ENCODE measurements around the gene CLDN22.

DNA sequence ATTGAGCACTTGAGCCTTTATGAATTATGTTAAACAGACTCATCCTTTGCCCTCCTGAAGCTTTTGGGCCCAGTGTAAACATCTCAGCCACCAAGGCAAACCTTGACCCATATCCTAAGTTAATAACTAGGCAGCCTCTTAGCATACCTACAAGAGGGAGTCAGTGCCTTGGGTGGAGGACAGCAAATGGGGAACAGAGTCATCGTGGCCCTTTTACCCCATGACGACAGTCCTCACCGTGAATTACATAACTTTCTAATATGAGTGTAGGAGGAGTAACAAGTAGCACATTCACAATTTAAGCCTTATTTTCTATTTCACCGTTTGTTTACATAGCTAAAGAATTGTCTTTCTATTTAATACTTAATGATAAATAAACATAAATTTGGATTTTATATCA is 16.8 kb downstream of the CLDN22 start:
- TF ChIP-seq, protein P1, sequence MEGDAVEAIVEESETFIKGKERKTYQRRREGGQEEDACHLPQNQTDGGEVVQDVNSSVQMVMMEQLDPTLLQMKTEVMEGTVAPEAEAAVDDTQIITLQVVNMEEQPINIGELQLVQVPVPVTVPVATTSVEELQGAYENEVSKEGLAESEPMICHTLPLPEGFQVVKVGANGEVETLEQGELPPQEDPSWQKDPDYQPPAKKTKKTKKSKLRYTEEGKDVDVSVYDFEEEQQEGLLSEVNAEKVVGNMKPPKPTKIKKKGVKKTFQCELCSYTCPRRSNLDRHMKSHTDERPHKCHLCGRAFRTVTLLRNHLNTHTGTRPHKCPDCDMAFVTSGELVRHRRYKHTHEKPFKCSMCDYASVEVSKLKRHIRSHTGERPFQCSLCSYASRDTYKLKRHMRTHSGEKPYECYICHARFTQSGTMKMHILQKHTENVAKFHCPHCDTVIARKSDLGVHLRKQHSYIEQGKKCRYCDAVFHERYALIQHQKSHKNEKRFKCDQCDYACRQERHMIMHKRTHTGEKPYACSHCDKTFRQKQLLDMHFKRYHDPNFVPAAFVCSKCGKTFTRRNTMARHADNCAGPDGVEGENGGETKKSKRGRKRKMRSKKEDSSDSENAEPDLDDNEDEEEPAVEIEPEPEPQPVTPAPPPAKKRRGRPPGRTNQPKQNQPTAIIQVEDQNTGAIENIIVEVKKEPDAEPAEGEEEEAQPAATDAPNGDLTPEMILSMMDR (IDR thresholded peaks at IDR 0.05; ENCODE audit: insufficient read depth, low read length, poor library complexity, severe bottlenecking): no peak
- TF ChIP-seq EZH2phosphoT487 (conservative IDR thresholded peaks at IDR 0.05; ENCODE audit: low read length): no peak
